Stimulated activated CD4-positive, alpha-beta T cell treated with anti-CD3 and anti-CD28 coated beads, Interleukin-4, amount 100 ng/mL, for 1 hour (primary cell): Measurements from ENCODE around the gene BRD4.

Experiments
- DNase-seq: peaks from one replicate; pipeline ENCODE4 v3.0.0-alpha.2; 2020

The BRD4 gene

GRCh38 chr19:15307169-15307568 is 25.2 kb downstream of the BRD4 start:
- DNase-seq, result no peak

- DNase-seq, result no peak
These were observed 26.6 kb downstream of the BRD4 start for GRCh38 chr19:15305582-15306334.

GRCh38 chr19:15304140-15304705 is 28.1 kb downstream of the BRD4 start:
- no peak for DNase-seq

GRCh38 chr19:15303105-15303780 is 29.1 kb downstream of the BRD4 start:
- no peak for DNase-seq

GRCh38 chr19:15300533-15301197 is 31.7 kb downstream of the BRD4 start:
- no peak for DNase-seq

- no peak for DNase-seq
These were observed 32.5 kb downstream of the BRD4 start for GRCh38 chr19:15299568-15300409.

- DNase-seq, result no peak
These were observed 33.3 kb downstream of the BRD4 start for GRCh38 chr19:15298847-15299567.

GRCh38 chr19:15297416-15298224 is 34.7 kb downstream of the BRD4 start:
- DNase-seq, result no peak

- no peak for DNase-seq
These were observed 35.4 kb downstream of the BRD4 start for GRCh38 chr19:15296841-15297415.

GRCh38 chr19:15296353-15296752 is 36.0 kb downstream of the BRD4 start:
- DNase-seq, result no peak

GRCh38 chr19:15294561-15294990 is 37.8 kb downstream of the BRD4 start:
- DNase-seq, result no peak

- DNase-seq, result no peak
These were observed 38.4 kb downstream of the BRD4 start for GRCh38 chr19:15293781-15294491.

- DNase-seq, result no peak
These were observed 39.3 kb downstream of the BRD4 start for GRCh38 chr19:15292847-15293582.

- no peak for DNase-seq
These were observed 40.2 kb downstream of the BRD4 start for GRCh38 chr19:15292140-15292539.

GRCh38 chr19:15291548-15292021 is 40.8 kb downstream of the BRD4 start:
- DNase-seq, result no peak

GRCh38 chr19:15291089-15291488 is 41.2 kb downstream of the BRD4 start:
- no peak for DNase-seq

GRCh38 chr19:15290166-15290565 is 42.2 kb downstream of the BRD4 start:
- DNase-seq, result no peak

GRCh38 chr19:15289673-15290072 is 42.7 kb downstream of the BRD4 start:
- DNase-seq, result no peak
